ENCODE results near the gene PAX3. TPM values are rescaled to one million over a fixed set of nuclear protein-coding genes. Genes with fewer than 3 reads are reported as not detected.

PAX3 gene
- total RNA-seq, 1 experiment from 2014 or later, result not detected

- POLR2A ChIA-PET (ENCODE audit: unreplicated experiment), result no interaction called here
These were observed 4.9 kb downstream of the PAX3 start for GRCh38 chr2:222293660-222294630.

GRCh38 chr2:222292149-222293134 is 6.4 kb downstream of the PAX3 start:
- no peaks in the 10 kb centered on the region for H3F3A ChIP-seq (ENCODE audit: insufficient read depth, low read depth)
- H4K20me1 ChIP-seq (ENCODE audit: insufficient read depth), result no peaks in the 10 kb centered on the region
- no peak for DNase-seq
- H3K9me2 ChIP-seq (ENCODE audit: insufficient read depth), result no peaks in the 10 kb centered on the region
- H2AFZ ChIP-seq, result no peak overlapping the region
- BruUV-seq (replicated peaks), result no TSS peak
- H3K27me3 ChIP-seq (ENCODE audit: insufficient read depth, low read depth), result peaks cover 95% of the 10 kb centered on the region
- H3K79me2 ChIP-seq (ENCODE audit: low read depth), result no peaks in the 10 kb centered on the region
- no peak overlapping the region for H3K4me2 ChIP-seq
- ChIA-PET CTCF (no interaction called here), POLR2A (ENCODE audit: unreplicated experiment) (no interaction called here)
- no peaks in the 10 kb centered on the region for H3K9me3 ChIP-seq (ENCODE audit: insufficient read depth, low read depth)
- intact Hi-C loops (cut with micrococcal nuclease; ENCODE audit: unreplicated experiment), result no loop called here
- no peaks in the 10 kb centered on the region for H3K36me3 ChIP-seq (ENCODE audit: low read depth)
- no peak overlapping the region for H3K4me3 ChIP-seq
- TF ChIP-seq CTCF (conservative IDR thresholded peaks at IDR 0.05), result no peak
- TF ChIP-seq EZH2 (IDR thresholded peaks at IDR 0.05; ENCODE audit: low read depth), result no peak
- no peaks in the 10 kb centered on the region for H3K4me1 ChIP-seq (replicated peaks; ENCODE audit: insufficient read depth)
- H3K27ac ChIP-seq, result no peak overlapping the region

More at GRCh38 chr2:222293660-222294630, 4.9 kb downstream of the PAX3 start:
- H3K4me2 ChIP-seq, result no peak overlapping the region
- no peaks in the 10 kb centered on the region for H3K36me3 ChIP-seq (ENCODE audit: low read depth)
- no peaks in the 10 kb centered on the region for H3K4me1 ChIP-seq (replicated peaks; ENCODE audit: insufficient read depth)
- BruUV-seq (replicated peaks), result no TSS peak
- no peaks in the 10 kb centered on the region for H3F3A ChIP-seq (ENCODE audit: insufficient read depth, low read depth)
- CTCF ChIA-PET, result no interaction called here
- no peak overlapping the region for H3K4me3 ChIP-seq
- TF ChIP-seq EZH2 (IDR thresholded peaks at IDR 0.05; ENCODE audit: low read depth), result no peak
- no peak for TF ChIP-seq CTCF (conservative IDR thresholded peaks at IDR 0.05)
- DNase-seq, result no peak
- H3K79me2 ChIP-seq (ENCODE audit: low read depth), result no peaks in the 10 kb centered on the region
- no peaks in the 10 kb centered on the region for H3K9me2 ChIP-seq (ENCODE audit: insufficient read depth)
- H3K27me3 ChIP-seq (ENCODE audit: insufficient read depth, low read depth), result peaks cover 85% of the 10 kb centered on the region
- intact Hi-C loops (cut with micrococcal nuclease; ENCODE audit: unreplicated experiment), result no loop called here
- H3K27ac ChIP-seq, result no peak overlapping the region
- no peak overlapping the region for H2AFZ ChIP-seq
- H4K20me1 ChIP-seq (ENCODE audit: insufficient read depth), result no peaks in the 10 kb centered on the region
- H3K9me3 ChIP-seq (ENCODE audit: insufficient read depth, low read depth), result no peaks in the 10 kb centered on the region

GRCh38 chr2:222291485-222291841 is 7.3 kb downstream of the PAX3 start:
- BruUV-seq (replicated peaks), result no TSS peak
- Histone ChIP-seq H3F3A (ENCODE audit: insufficient read depth, low read depth) (no peaks in the 10 kb centered on the region), H3K27ac (no peak overlapping the region), H3K79me2 (ENCODE audit: low read depth) (no peaks in the 10 kb centered on the region), H2AFZ (no peak overlapping the region), H3K4me1 (replicated peaks; ENCODE audit: insufficient read depth) (no peaks in the 10 kb centered on the region), H3K36me3 (ENCODE audit: low read depth) (no peaks in the 10 kb centered on the region), H4K20me1 (ENCODE audit: insufficient read depth) (no peaks in the 10 kb centered on the region), H3K27me3 (ENCODE audit: insufficient read depth, low read depth) (peaks cover 97% of the 10 kb centered on the region), H3K9me2 (ENCODE audit: insufficient read depth) (no peaks in the 10 kb centered on the region), H3K4me2 (no peak overlapping the region), H3K9me3 (ENCODE audit: insufficient read depth, low read depth) (no peaks in the 10 kb centered on the region), H3K4me3 (no peak overlapping the region)
- ChIA-PET POLR2A (ENCODE audit: unreplicated experiment) (no interaction called here), CTCF (no interaction called here)
- TF ChIP-seq CTCF (conservative IDR thresholded peaks at IDR 0.05) (no peak), EZH2 (IDR thresholded peaks at IDR 0.05; ENCODE audit: low read depth) (no peak)
- DNase-seq, result no peak
- intact Hi-C loops (cut with micrococcal nuclease; ENCODE audit: unreplicated experiment), result no loop called here
